ENCODE measurements around the gene KRTAP19-2. TPM values are rescaled to one million over a fixed set of nuclear protein-coding genes. Genes with fewer than 3 reads are reported as not detected.
"Not testable (repeated sequence)": the region's sequence is repeated elsewhere in the genome, so short reads cannot be mapped to it uniquely, and the experiment has no call there.

KRTAP19-2 gene, protein sequence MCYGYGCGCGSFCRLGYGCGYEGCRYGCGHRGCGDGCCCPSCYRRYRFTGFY
- total RNA-seq (ENCODE audit: unreplicated experiment), result not detected
- long read RNA-seq, result 0 reads

DNA sequence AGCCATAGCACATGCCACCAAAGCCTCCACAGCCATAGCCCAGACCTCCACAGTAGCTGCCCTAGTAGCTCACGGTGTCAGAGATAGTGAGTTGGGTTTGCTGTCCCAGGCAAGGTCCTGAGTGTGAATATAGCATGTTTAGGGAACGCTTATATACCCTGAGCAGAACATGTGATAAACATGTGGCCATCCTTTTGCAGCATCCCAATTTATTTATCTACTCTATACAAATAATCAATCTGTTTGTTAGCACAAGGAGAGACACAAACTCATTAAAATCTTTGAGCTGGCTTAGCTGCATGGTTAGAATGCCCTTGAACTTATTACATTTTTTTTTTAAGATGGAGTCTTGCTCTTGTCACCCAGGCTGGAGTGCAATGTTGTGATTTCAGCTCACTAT is at the start of gene KRTAP19-2:
KRTAP19-2 (minus strand) TSS at position 101 of the 400 bp plus-strand sequence; CDS start at position 13, 88 bp downstream.
- Mint-ChIP-seq H3K27me3 (ENCODE audit: unreplicated experiment) (peaks cover 2% of the 10 kb centered on the region), H3K4me3 (ENCODE audit: unreplicated experiment) (no peak within 1 kb of the TSS), H3K27ac (ENCODE audit: unreplicated experiment) (no peak within 1 kb of the TSS), H3K9me3 (ENCODE audit: unreplicated experiment) (no peaks in the 10 kb centered on the region), H3K36me3 (ENCODE audit: unreplicated experiment) (no peaks in the 10 kb centered on the region), H3K4me1 (ENCODE audit: low read depth, unreplicated experiment) (no peaks in the 10 kb centered on the region)
- DNase-seq, result no peak
- TF ChIP-seq, protein P1, sequence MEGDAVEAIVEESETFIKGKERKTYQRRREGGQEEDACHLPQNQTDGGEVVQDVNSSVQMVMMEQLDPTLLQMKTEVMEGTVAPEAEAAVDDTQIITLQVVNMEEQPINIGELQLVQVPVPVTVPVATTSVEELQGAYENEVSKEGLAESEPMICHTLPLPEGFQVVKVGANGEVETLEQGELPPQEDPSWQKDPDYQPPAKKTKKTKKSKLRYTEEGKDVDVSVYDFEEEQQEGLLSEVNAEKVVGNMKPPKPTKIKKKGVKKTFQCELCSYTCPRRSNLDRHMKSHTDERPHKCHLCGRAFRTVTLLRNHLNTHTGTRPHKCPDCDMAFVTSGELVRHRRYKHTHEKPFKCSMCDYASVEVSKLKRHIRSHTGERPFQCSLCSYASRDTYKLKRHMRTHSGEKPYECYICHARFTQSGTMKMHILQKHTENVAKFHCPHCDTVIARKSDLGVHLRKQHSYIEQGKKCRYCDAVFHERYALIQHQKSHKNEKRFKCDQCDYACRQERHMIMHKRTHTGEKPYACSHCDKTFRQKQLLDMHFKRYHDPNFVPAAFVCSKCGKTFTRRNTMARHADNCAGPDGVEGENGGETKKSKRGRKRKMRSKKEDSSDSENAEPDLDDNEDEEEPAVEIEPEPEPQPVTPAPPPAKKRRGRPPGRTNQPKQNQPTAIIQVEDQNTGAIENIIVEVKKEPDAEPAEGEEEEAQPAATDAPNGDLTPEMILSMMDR (IDR thresholded peaks at IDR 0.05; ENCODE audit: partially characterized antibody, unreplicated experiment), result no peak

- no peak overlapping the region for H3K27ac Mint-ChIP-seq (ENCODE audit: unreplicated experiment)
- no peaks in the 10 kb centered on the region for H3K4me1 Mint-ChIP-seq (ENCODE audit: low read depth, unreplicated experiment)
- no peak for DNase-seq
- TF ChIP-seq, protein P1 (IDR thresholded peaks at IDR 0.05; ENCODE audit: partially characterized antibody, unreplicated experiment), result no peak
- no peaks in the 10 kb centered on the region for H3K9me3 Mint-ChIP-seq (ENCODE audit: unreplicated experiment)
- no peak overlapping the region for H3K4me3 Mint-ChIP-seq (ENCODE audit: unreplicated experiment)
- no peaks in the 10 kb centered on the region for H3K36me3 Mint-ChIP-seq (ENCODE audit: unreplicated experiment)
- no peaks in the 10 kb centered on the region for H3K27me3 Mint-ChIP-seq (ENCODE audit: unreplicated experiment)
Measured at GRCh38 chr21:30518876-30519275, 31.6 kb upstream of the KRTAP19-2 start.

DNA sequence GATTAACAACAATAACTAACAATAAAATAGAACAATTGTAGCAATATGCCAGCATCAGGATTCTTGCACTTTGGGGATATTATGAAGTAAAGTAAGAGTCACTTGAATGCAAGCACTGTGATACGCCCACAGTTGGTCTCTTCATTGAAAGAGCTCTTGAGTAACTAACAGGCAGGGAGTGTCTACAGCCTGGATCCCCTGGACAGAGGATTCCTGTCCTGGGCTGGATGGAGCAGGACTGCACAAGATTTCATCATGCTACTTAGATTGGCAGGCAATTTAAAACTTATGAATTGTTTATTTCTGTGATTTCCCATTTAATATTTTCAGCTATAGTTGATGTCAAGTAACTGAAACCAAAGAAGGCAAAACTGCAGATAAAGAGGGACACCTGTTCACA is 28.4 kb upstream of the KRTAP19-2 start:
- Mint-ChIP-seq H3K4me3 (ENCODE audit: unreplicated experiment) (no peak overlapping the region), H3K9me3 (ENCODE audit: unreplicated experiment) (no peaks in the 10 kb centered on the region), H3K27me3 (ENCODE audit: unreplicated experiment) (no peaks in the 10 kb centered on the region), H3K4me1 (ENCODE audit: low read depth, unreplicated experiment) (no peaks in the 10 kb centered on the region), H3K36me3 (ENCODE audit: unreplicated experiment) (no peaks in the 10 kb centered on the region), H3K27ac (ENCODE audit: unreplicated experiment) (no peak overlapping the region)
- DNase-seq, result no peak
- TF ChIP-seq, protein P1 (IDR thresholded peaks at IDR 0.05; ENCODE audit: partially characterized antibody, unreplicated experiment), result no peak

DNA sequence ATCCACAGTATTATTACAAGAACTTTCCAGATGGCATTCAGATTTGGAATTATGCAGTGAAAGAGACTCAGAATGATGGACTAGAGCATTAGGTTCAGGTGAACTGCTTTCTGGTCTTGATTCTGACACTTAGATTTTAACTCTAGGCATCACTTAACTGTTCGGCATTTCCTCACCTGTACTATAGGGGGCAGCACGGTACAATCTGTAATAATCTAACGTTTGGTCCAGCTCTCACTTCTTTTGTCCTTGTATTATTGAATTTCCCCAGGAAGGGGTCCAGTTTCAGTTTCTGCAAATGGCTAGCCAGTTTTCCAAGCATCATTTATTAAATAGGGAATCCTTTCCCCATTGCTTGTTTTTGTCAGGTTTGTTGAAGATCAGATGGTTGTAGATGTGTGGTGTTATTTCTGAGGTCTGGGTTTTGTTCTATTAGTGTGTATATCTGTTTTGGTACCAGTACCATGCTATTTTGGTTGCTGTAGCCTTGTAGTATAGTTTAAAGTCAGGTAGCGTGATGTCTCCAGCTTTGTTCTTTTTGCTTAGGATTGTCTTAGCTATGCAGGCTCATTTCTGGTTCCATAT is 18.5 kb upstream of the KRTAP19-2 start:
- not testable (repeated sequence) for H3K27ac Mint-ChIP-seq (ENCODE audit: unreplicated experiment); H3K4me3 Mint-ChIP-seq (ENCODE audit: unreplicated experiment); H3K36me3 Mint-ChIP-seq (ENCODE audit: unreplicated experiment); H3K9me3 Mint-ChIP-seq (ENCODE audit: unreplicated experiment); H3K27me3 Mint-ChIP-seq (ENCODE audit: unreplicated experiment); DNase-seq; H3K4me1 Mint-ChIP-seq (ENCODE audit: low read depth, unreplicated experiment)
- TF ChIP-seq, protein P1 (IDR thresholded peaks at IDR 0.05; ENCODE audit: partially characterized antibody, unreplicated experiment), result peak; percentile 62

GRCh38 chr21:30502041-30502440 is 14.8 kb upstream of the KRTAP19-2 start, which contains the start of gene KRTAP19-5:
KRTAP19-5 (minus strand) TSS chr21:30502141; CDS start chr21:30502090, 51 bp downstream.
- Mint-ChIP-seq H3K27me3 (ENCODE audit: unreplicated experiment) (no peaks in the 10 kb centered on the region), H3K4me3 (ENCODE audit: unreplicated experiment) (no peak within 1 kb of the TSS), H3K27ac (ENCODE audit: unreplicated experiment) (no peak within 1 kb of the TSS), H3K9me3 (ENCODE audit: unreplicated experiment) (no peaks in the 10 kb centered on the region), H3K4me1 (ENCODE audit: low read depth, unreplicated experiment) (no peaks in the 10 kb centered on the region), H3K36me3 (ENCODE audit: unreplicated experiment) (no peaks in the 10 kb centered on the region)
- no peak for DNase-seq
- TF ChIP-seq, protein P1 (IDR thresholded peaks at IDR 0.05; ENCODE audit: partially characterized antibody, unreplicated experiment), result no peak
